Liver (tissue), 9 donors: ENCODE data around the gene PHF3. TPM values are rescaled to one million over a fixed set of nuclear protein-coding genes. Genes with fewer than 3 reads are reported as not detected.

ENCODE experiments used
- DNase-seq: peaks from one replicate; pipeline ENCODE4 v3.0.0-alpha.2; 2017; ENCODE audit warnings: low spot score
- H3K27ac ChIP-seq, 2 donors: one replicate each; pipeline ENCODE4 v1.7.0; 2013; ENCODE audit warnings: inconsistent platforms in 2 of 2, low read length in 2 of 2, control low read depth in 1 of 2, low read depth in 1 of 2, mild to moderate bottlenecking in 1 of 2
- H3K27me3 ChIP-seq, 4 donors: one replicate each; pipeline versions ENCODE4 v1.6.1 to v1.7.0; 2013; ENCODE audit warnings: low read length in 3 of 4, inconsistent platforms in 1 of 4, mild to moderate bottlenecking in 1 of 4, moderate library complexity in 1 of 4; ENCODE audit not compliant: control insufficient read depth in 4 of 4, insufficient read depth in 4 of 4
- H3K36me3 ChIP-seq, 4 donors: one replicate each; pipeline versions ENCODE4 v1.6.1 to v1.7.0; 2013; ENCODE audit warnings: low read length in 3 of 4, mild to moderate bottlenecking in 3 of 4, low read depth in 1 of 4, moderate library complexity in 1 of 4; ENCODE audit not compliant: control insufficient read depth in 4 of 4, insufficient read depth in 3 of 4
- H3K4me1 ChIP-seq, 4 donors: one replicate each; pipeline versions ENCODE4 v1.6.1 to v1.7.0; 2013; ENCODE audit warnings: low read length in 3 of 4, mild to moderate bottlenecking in 3 of 4, moderate library complexity in 1 of 4; ENCODE audit not compliant: control insufficient read depth in 4 of 4, insufficient read depth in 4 of 4
- H3K4me3 ChIP-seq, 3 donors: one replicate each; pipeline versions ENCODE4 v1.6.1 to v1.7.0; 2013; ENCODE audit warnings: low read length in 3 of 3, control low read depth in 1 of 3, low read depth in 1 of 3, mild to moderate bottlenecking in 1 of 3
- H3K9ac ChIP-seq, 2 donors: one replicate each; pipeline ENCODE4 v1.7.0; 2013; ENCODE audit warnings: low read length in 2 of 2, mild to moderate bottlenecking in 2 of 2, moderate library complexity in 2 of 2, control low read depth in 1 of 2, low read depth in 1 of 2
- H3K9me3 ChIP-seq, 4 donors: one replicate each; pipeline versions ENCODE4 v1.6.1 to v1.7.0; 2013; ENCODE audit warnings: low read length in 3 of 4; ENCODE audit not compliant: control insufficient read depth in 4 of 4
- CTCF ChIP-seq: fragments of 150-350 bp; IDR thresholded peaks from 2 replicates; pipeline ENCODE4 v1.5.1; 2017; ENCODE audit warnings: improper control_type of control experiment, low read depth, low read length; ENCODE audit not compliant: missing input control
- EGR1 ChIP-seq, 2 donors: IDR thresholded peaks; 2 replicates each; pipeline ENCODE4 v1.6.1; 2016 to 2018; ENCODE audit warnings: antibody characterized with exemption in 2 of 2, low read depth in 2 of 2
- FOXA2 ChIP-seq: IDR thresholded peaks from 2 replicates; pipeline ENCODE4 v1.6.1; 2016; ENCODE audit warnings: antibody characterized with exemption
- GABPA ChIP-seq, 2 donors: IDR thresholded peaks in 1 of 2; conservative IDR thresholded peaks in 1 of 2; 2 replicates each; pipeline ENCODE4 v1.6.1; 2016; ENCODE audit warnings: antibody characterized with exemption in 2 of 2, mild to moderate bottlenecking in 1 of 2, moderate library complexity in 1 of 2
- HNF4A ChIP-seq, 2 donors: conservative IDR thresholded peaks; 2 replicates each; pipeline ENCODE4 v1.6.1; 2016; ENCODE audit warnings: antibody characterized with exemption in 2 of 2, mild to moderate bottlenecking in 2 of 2
- HNF4G ChIP-seq: IDR thresholded peaks from 2 replicates; pipeline ENCODE4 v1.6.1; 2016; ENCODE audit warnings: antibody characterized with exemption
- JUND ChIP-seq, 2 donors: IDR thresholded peaks; 2 replicates each; pipeline ENCODE4 v1.6.1; 2016; ENCODE audit warnings: antibody characterized with exemption in 2 of 2
- RAD21 ChIP-seq, 2 donors: IDR thresholded peaks; 2 replicates each; pipeline ENCODE4 v1.6.1; 2016; ENCODE audit warnings: antibody characterized with exemption in 2 of 2, mild to moderate bottlenecking in 2 of 2
- REST ChIP-seq: IDR thresholded peaks from 2 replicates; pipeline ENCODE4 v1.6.1; 2016; ENCODE audit warnings: antibody characterized with exemption, mild to moderate bottlenecking
- SP1 ChIP-seq: IDR thresholded peaks from 2 replicates; pipeline ENCODE4 v1.6.1; 2018; ENCODE audit warnings: antibody characterized with exemption, mild to moderate bottlenecking
- YY1 ChIP-seq: IDR thresholded peaks from 2 replicates; pipeline ENCODE4 v1.6.1; 2016; ENCODE audit warnings: antibody characterized with exemption, mild to moderate bottlenecking
- WGBS: extraction: QIAGEN DNeasy Blood & Tissue Kit; methylation state at CpG from one replicate; pipeline ENCODE4 v1.1.7; 2013; 5-methylcytosine and 5-hydroxymethylcytosine counted together
- polyA plus RNA-seq, 2 donors: library from polyadenylated mRNA; stranded (reverse) in 1 of 2; unstranded in 1 of 2; fragments of 200-250 nt in 1 of 2; fragments of >200 nt in 1 of 2; fragmentation: Nextera tagmentation in 1 of 2; extraction: Ambion mirVana in 1 of 2; gene quantifications; one replicate each; pipeline versions ENCODE4 v1.2.1 to v1.2.3, GENCODE V29; 2013 to 2015
- total RNA-seq, 2 donors: library from RNA; depleted of rRNA; stranded (reverse); fragments of >200 nt; gene quantifications; one replicate each; pipeline ENCODE4 v1.2.3, GENCODE V29; 2014
- TF ChIP-seq, protein P1 (sequence below): IDR thresholded peaks from 2 replicates; pipeline ENCODE4 v1.6.1; 2016; ENCODE audit warnings: antibody characterized with exemption
- TF ChIP-seq, protein P2 (sequence below): IDR thresholded peaks from 2 replicates; pipeline ENCODE4 v1.6.1; 2016; ENCODE audit warnings: antibody characterized with exemption
- donor health status: healthy.
- donor health status: healthy.
- donor health status: healthy.
- donor health status: healthy.
- donor health status: healthy.

The PHF3 gene
- total and polyA plus RNA-seq, 4 donors: 7.7 to 38.9 (median 25.1) TPM

- Histone ChIP-seq H3K9ac (no peak overlapping the region), H3K27me3 (no peaks in the 10 kb centered on the region), H3K9me3 (no peaks in the 10 kb centered on the region), H3K27ac (no peak overlapping the region), H3K4me1 (peaks cover 0 to 30% (median 8%) of the 10 kb centered on the region in 4 donors), H3K36me3 (no peaks in the 10 kb centered on the region), H3K4me3 (no peak overlapping the region)
- TF ChIP-seq, protein P1, sequence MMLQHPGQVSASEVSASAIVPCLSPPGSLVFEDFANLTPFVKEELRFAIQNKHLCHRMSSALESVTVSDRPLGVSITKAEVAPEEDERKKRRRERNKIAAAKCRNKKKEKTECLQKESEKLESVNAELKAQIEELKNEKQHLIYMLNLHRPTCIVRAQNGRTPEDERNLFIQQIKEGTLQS: no peak
- TF ChIP-seq RAD21 (IDR thresholded peaks at IDR 0.05) (no peak), HNF4G (no peak), HNF4A (conservative IDR thresholded peaks at IDR 0.05) (no peak), GABPA (IDR thresholded peaks at IDR 0.05 in 1 of 2, conservative IDR thresholded peaks at IDR 0.05 in 1 of 2) (no peak), CTCF (no peak), EGR1 (IDR thresholded peaks at IDR 0.05; ENCODE audit: low read depth in 2 of 2) (no peak), SP1 (no peak), JUND (IDR thresholded peaks at IDR 0.05) (no peak)
- TF ChIP-seq, protein P2, sequence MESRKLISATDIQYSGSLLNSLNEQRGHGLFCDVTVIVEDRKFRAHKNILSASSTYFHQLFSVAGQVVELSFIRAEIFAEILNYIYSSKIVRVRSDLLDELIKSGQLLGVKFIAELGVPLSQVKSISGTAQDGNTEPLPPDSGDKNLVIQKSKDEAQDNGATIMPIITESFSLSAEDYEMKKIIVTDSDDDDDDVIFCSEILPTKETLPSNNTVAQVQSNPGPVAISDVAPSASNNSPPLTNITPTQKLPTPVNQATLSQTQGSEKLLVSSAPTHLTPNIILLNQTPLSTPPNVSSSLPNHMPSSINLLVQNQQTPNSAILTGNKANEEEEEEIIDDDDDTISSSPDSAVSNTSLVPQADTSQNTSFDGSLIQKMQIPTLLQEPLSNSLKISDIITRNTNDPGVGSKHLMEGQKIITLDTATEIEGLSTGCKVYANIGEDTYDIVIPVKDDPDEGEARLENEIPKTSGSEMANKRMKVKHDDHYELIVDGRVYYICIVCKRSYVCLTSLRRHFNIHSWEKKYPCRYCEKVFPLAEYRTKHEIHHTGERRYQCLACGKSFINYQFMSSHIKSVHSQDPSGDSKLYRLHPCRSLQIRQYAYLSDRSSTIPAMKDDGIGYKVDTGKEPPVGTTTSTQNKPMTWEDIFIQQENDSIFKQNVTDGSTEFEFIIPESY: no peak
- WGBS: 51% methylated on average over 6 of the region's 6 CpGs
- DNase-seq: no peak
Measured at GRCh38 chr6:63671098-63671754, 35.6 kb downstream of the PHF3 start.

- no peak for DNase-seq
- no peaks in the 10 kb centered on the region for H3K36me3 ChIP-seq
- H3K9ac ChIP-seq: no peak overlapping the region
- TF ChIP-seq FOXA2 (no peak), RAD21 (IDR thresholded peaks at IDR 0.05) (no peak)
- H3K9me3 ChIP-seq: no peaks in the 10 kb centered on the region
- H3K4me3 ChIP-seq: no peak overlapping the region
- WGBS: 86% methylated on average over 3 of the region's 3 CpGs
- peaks cover 0 to 40% (median 11%) of the 10 kb centered on the region in 4 donors for H3K4me1 ChIP-seq
- H3K27ac ChIP-seq: no peak overlapping the region
- H3K27me3 ChIP-seq: no peaks in the 10 kb centered on the region
Measured at GRCh38 chr6:63672582-63673129, 37.1 kb downstream of the PHF3 start.

- H3K4me1 ChIP-seq: peaks cover 0 to 48% (median 11%) of the 10 kb centered on the region in 4 donors
- no peak for TF ChIP-seq CTCF
- no peak for TF ChIP-seq GABPA (IDR thresholded peaks at IDR 0.05 in 1 of 2, conservative IDR thresholded peaks at IDR 0.05 in 1 of 2)
- no peak for TF ChIP-seq YY1
- no peak for TF ChIP-seq REST
- no peak for TF ChIP-seq SP1
- TF ChIP-seq EGR1 (IDR thresholded peaks at IDR 0.05; ENCODE audit: low read depth in 2 of 2): no peak
- TF ChIP-seq JUND (IDR thresholded peaks at IDR 0.05): no peak
- TF ChIP-seq, protein P2: no peak
Measured at GRCh38 chr6:63673692-63674091, 38.1 kb downstream of the PHF3 start.

More at GRCh38 chr6:63673692-63674091, 38.1 kb downstream of the PHF3 start:
- no peaks in the 10 kb centered on the region for H3K36me3 ChIP-seq
- H3K9ac ChIP-seq: no peak overlapping the region
- no peak overlapping the region for H3K4me3 ChIP-seq
- 91% methylated on average over 2 of the region's 2 CpGs for WGBS
- no peaks in the 10 kb centered on the region for H3K9me3 ChIP-seq
- no peaks in the 10 kb centered on the region for H3K27me3 ChIP-seq
- no peak for DNase-seq
- no peak overlapping the region for H3K27ac ChIP-seq
